GM12801 (cell line): ENCODE results near the gene SHROOM4.

Experiments
- CTCF ChIP-seq: IDR thresholded peaks from one replicate; pipeline ENCODE4 v1.5.1; 2011; ENCODE audit warnings: control low read depth; ENCODE audit not compliant: insufficient read length; ENCODE audit errors: extremely low read depth

SHROOM4 gene

GRCh38 chrX:50765986-50766385 lies 48.0 kb downstream of the SHROOM4 start:
- no peak for TF ChIP-seq CTCF

- TF ChIP-seq CTCF: no peak
Measured at GRCh38 chrX:50762578-50762977, 51.4 kb downstream of the SHROOM4 start.

GRCh38 chrX:50756276-50756675 lies 57.7 kb downstream of the SHROOM4 start:
- no peak for TF ChIP-seq CTCF

- no peak for TF ChIP-seq CTCF
Measured at GRCh38 chrX:50751091-50751490, 62.9 kb downstream of the SHROOM4 start.

GRCh38 chrX:50747471-50747900 lies 66.5 kb downstream of the SHROOM4 start:
- TF ChIP-seq CTCF: no peak

- no peak for TF ChIP-seq CTCF
Measured at GRCh38 chrX:50736656-50737055, 77.3 kb downstream of the SHROOM4 start.

GRCh38 chrX:50726296-50726695 lies 87.7 kb downstream of the SHROOM4 start:
- TF ChIP-seq CTCF: no peak

- TF ChIP-seq CTCF: no peak
Measured at GRCh38 chrX:50725310-50725709, 88.7 kb downstream of the SHROOM4 start.
